Endothelial cell of umbilical vein (primary cell): ENCODE data around the gene DRC7. TPM values are rescaled to one million over a fixed set of nuclear protein-coding genes. Genes with fewer than 3 reads are reported as not detected.

Source experiments
- BruUV-seq: library from RNA; stranded (reverse); fragments of 400-500 nt; replicated peaks from 2 replicates; lab custom pipeline; 2021; lab: Mats Ljungman, UMichigan
- CTCF ChIA-PET: fragments of 300-600, 350-600 bp; sonication (Branson Sonifier 250); formaldehyde crosslinking; loops from one replicate; lab custom pipeline; 2021; ENCODE audit warnings: antibody characterized with exemption, inconsistent platforms; lab: Charles Lee
- POLR2A ChIA-PET: fragments of 300-600, 350-600 bp; sonication (Branson Sonifier 250); formaldehyde crosslinking; loops from one replicate; lab custom pipeline; 2021; ENCODE audit warnings: antibody characterized with exemption, inconsistent platforms; lab: Charles Lee
- DNase-seq: peaks from one replicate; pipeline ENCODE4 v3.0.0-alpha.2; 2011; ENCODE audit warnings: low read depth, low spot score
- FAIRE-seq: peaks from 2 replicates; lab custom pipeline; 2011; peaks lifted over from hg19 to GRCh38; lab: Jason Lieb, UNC
- H2AFZ ChIP-seq: 2 replicates; pipeline ENCODE4 v1.6.0; 2012; ENCODE audit warnings: low read depth, low read length, control low read depth, inconsistent platforms
- H3K27ac ChIP-seq: 2 replicates; pipeline ENCODE4 v1.5.1; 2011; ENCODE audit warnings: low read depth, mild to moderate bottlenecking, control low read depth, low read length, moderate library complexity; ENCODE audit not compliant: insufficient read depth
- H3K27me3 ChIP-seq, 2 experiments: 2 replicates each; pipeline versions ENCODE4 v1.6.0 to v1.6.1; 2011; ENCODE audit warnings: low read length in 2 of 2, mixed read lengths in 1 of 2; ENCODE audit not compliant: control insufficient read depth in 2 of 2, insufficient read depth in 2 of 2
- H3K36me3 ChIP-seq, 2 experiments: 2 replicates in 1 of 2; 3 replicates in 1 of 2; pipeline ENCODE4 v1.5.1; 2011; ENCODE audit warnings: low read length in 2 of 2, mild to moderate bottlenecking in 1 of 2, moderate library complexity in 1 of 2; ENCODE audit not compliant: control insufficient read depth in 2 of 2, insufficient read depth in 2 of 2; ENCODE audit errors: extremely low read depth in 1 of 2
- H3K4me1 ChIP-seq: 3 replicates; pipeline ENCODE4 v1.5.1; 2011; ENCODE audit warnings: mild to moderate bottlenecking, low read length; ENCODE audit not compliant: control insufficient read depth, insufficient read depth; ENCODE audit errors: extremely low read depth
- H3K4me2 ChIP-seq: 2 replicates; pipeline ENCODE4 v1.6.1; 2011; ENCODE audit warnings: low read length, control low read depth, mixed read lengths; ENCODE audit not compliant: insufficient read depth
- H3K4me3 ChIP-seq, 3 experiments: fragments of 200-600 bp in 1 of 3; sonication (generic), shearing (Covaris generic) in 1 of 3; replicated peaks in 1 of 3; 2 replicates each; pipeline ENCODE4 v1.5.1; 2011 to 2016; ENCODE audit warnings: control low read depth in 3 of 3, low read length in 3 of 3, mild to moderate bottlenecking in 2 of 3, inconsistent platforms in 1 of 3, low read depth in 1 of 3, moderate library complexity in 1 of 3; ENCODE audit not compliant: insufficient read depth in 1 of 3
- H3K79me2 ChIP-seq: 2 replicates; pipeline ENCODE4 v1.6.0; 2012; ENCODE audit warnings: low read length, inconsistent platforms; ENCODE audit not compliant: control insufficient read depth, insufficient read depth
- H3K9ac ChIP-seq: replicated peaks from 2 replicates; pipeline ENCODE3; 2011; ENCODE audit warnings: low read length, control low read depth; ENCODE audit not compliant: insufficient read depth; ENCODE audit errors: extremely low read depth
- H3K9me1 ChIP-seq: replicated peaks from 3 replicates; pipeline ENCODE4 v1.6.0; 2011; ENCODE audit warnings: mild to moderate bottlenecking, low read length; ENCODE audit not compliant: control insufficient read depth, insufficient read depth; ENCODE audit errors: extremely low read depth
- H3K9me3 ChIP-seq: replicated peaks from 2 replicates; pipeline ENCODE4 v1.5.1; 2012; ENCODE audit warnings: low read length, inconsistent platforms; ENCODE audit not compliant: control insufficient read depth, insufficient read depth
- H4K20me1 ChIP-seq: replicated peaks from 2 replicates; pipeline ENCODE3; 2011; ENCODE audit warnings: mild to moderate bottlenecking, low read length; ENCODE audit not compliant: control insufficient read depth, insufficient read depth; ENCODE audit errors: extremely low read depth
- EZH2 ChIP-seq: IDR thresholded peaks from 2 replicates; pipeline ENCODE4 v1.6.1; 2012; ENCODE audit warnings: borderline replicate concordance, low read depth, mild to moderate bottlenecking, moderate library complexity, low read length, inconsistent platforms; ENCODE audit not compliant: severe bottlenecking
- FOS ChIP-seq: IDR thresholded peaks from 2 replicates; pipeline ENCODE4 v1.6.1; 2011; ENCODE audit warnings: mild to moderate bottlenecking, low read length, moderate library complexity, borderline replicate concordance; ENCODE audit not compliant: insufficient read depth
- GATA2 ChIP-seq: IDR thresholded peaks from 2 replicates; pipeline ENCODE4 v1.7.0; 2011; ENCODE audit warnings: low read depth, mild to moderate bottlenecking, moderate library complexity, mixed read lengths, low read length; ENCODE audit not compliant: insufficient read length, insufficient read depth
- JUN ChIP-seq: IDR thresholded peaks from 2 replicates; pipeline ENCODE4 v1.6.1; 2011; ENCODE audit warnings: borderline replicate concordance, low read depth; ENCODE audit not compliant: insufficient read length, insufficient read depth
- MYC ChIP-seq: IDR thresholded peaks from one replicate; pipeline ENCODE4 v1.6.1; 2011; ENCODE audit warnings: mild to moderate bottlenecking, low read depth, low read length
- POLR2A ChIP-seq: IDR thresholded peaks from 2 replicates; pipeline ENCODE4 v1.6.1; 2012; ENCODE audit warnings: low read depth, mild to moderate bottlenecking, control low read depth, low read length
- POLR2AphosphoS5 ChIP-seq: IDR thresholded peaks from 2 replicates; pipeline ENCODE4 v1.6.1; 2012; ENCODE audit warnings: low read depth, mild to moderate bottlenecking, control low read depth, low read length, moderate library complexity; ENCODE audit not compliant: insufficient read depth
- dilution Hi-C: fragments of 300-500 bp; cut with MboI; formaldehyde crosslinking; loops from one replicate; pipeline ENCODE4 v1.15.0; 2019; ENCODE audit warnings: low sequenced_read_pairs; ENCODE audit not compliant: extremely low pct_ligation_motif_present
- intact Hi-C: fragments of 100-400 bp; cut with micrococcal nuclease; formaldehyde crosslinking; loops from one replicate; pipeline ENCODE4 v1.10.0; 2022
- polyA plus RNA-seq, 4 experiments: library from polyadenylated mRNA; depleted of rRNA in 3 of 4; stranded (reverse) in 3 of 4; unstranded in 1 of 4; fragments of >200 nt; gene quantifications; 2 replicates each; pipeline versions ENCODE4 v1.2.1 to v1.2.3, GENCODE V29; 2011 to 2012; ENCODE audit warnings: missing spikeins in 1 of 4
- total RNA-seq: library from RNA; stranded (reverse); gene quantifications from 2 replicates; pipeline ENCODE4 v1.2.3, GENCODE V29; 2021
- TF ChIP-seq, protein P1 (sequence below), 2 donors: IDR thresholded peaks; 1 replicate in 1 of 2; 2 replicates in 1 of 2; pipeline ENCODE4 v1.5.1; 2011; ENCODE audit warnings: low read length in 2 of 2, mild to moderate bottlenecking in 2 of 2, moderate library complexity in 2 of 2, control low read depth in 1 of 2, inconsistent platforms in 1 of 2, low read depth in 1 of 2; ENCODE audit not compliant: insufficient read depth in 1 of 2; ENCODE audit errors: extremely low read depth in 1 of 2
- TF ChIP-seq, protein P2 (sequence below): IDR thresholded peaks from 2 replicates; pipeline ENCODE4 v1.6.1; 2011; ENCODE audit not compliant: insufficient read depth, insufficient read length

DRC7 gene
- total and polyA plus RNA-seq, 2 donors (not counting 3 experiments of a cell fraction or from before 2014, with no cell fraction given), result 0.13 to 0.77 TPM

DNA sequence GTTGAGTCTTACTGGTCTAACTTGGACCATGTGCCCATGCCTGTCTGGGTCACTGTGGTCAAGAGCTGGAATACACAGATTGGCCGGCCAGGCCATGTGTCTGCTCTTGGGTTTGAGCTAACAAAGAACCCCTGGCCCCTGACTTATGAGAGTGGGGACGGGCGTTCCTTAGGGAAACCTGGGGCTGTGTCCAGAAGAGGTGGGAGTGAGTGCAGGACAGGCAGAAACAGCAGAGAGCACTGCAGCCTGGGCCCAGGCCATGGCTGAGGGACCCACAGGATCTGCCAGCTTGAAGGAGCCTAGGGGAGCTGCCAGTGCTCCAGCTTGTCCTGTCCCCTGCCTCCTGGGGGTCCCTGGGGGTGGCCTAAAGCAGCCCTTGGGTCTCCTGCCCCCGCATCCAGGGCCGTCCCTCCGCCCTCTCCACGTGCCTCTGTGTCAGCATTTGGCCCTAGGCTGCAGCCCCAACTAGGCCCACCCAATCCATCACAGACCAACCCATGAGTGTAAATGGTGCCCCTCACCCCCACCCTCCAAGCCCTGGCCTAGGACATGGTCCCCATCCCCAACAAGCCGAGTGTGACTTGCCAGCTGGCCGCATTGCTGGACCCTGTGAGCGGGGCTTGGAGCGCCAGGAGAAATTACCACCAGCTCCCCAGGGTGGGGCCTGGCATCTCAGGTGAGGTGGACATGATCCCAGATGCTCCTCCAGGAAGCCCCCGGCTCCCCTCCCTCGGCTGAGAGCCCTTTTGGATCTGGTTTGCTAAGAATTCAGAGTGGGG, 12.5 kb upstream of the DRC7 start:
- dilution Hi-C loops, result no loop called here

More for the DNA sequence above, 12.5 kb upstream of the DRC7 start:
- Histone ChIP-seq H3K4me3 (no peak overlapping the region), H3K4me2 (no peak overlapping the region), H3K27me3 (peaks cover 0 to 2% of the 10 kb centered on the region in 2 experiments), H3K9me1 (no peaks in the 10 kb centered on the region), H3K4me1 (peaks cover 7% of the 10 kb centered on the region), H3K79me2 (no peaks in the 10 kb centered on the region), H3K36me3 (no peaks in the 10 kb centered on the region), H3K27ac (no peak overlapping the region), H4K20me1 (no peaks in the 10 kb centered on the region), H3K9ac (no peak overlapping the region), H3K9me3 (no peaks in the 10 kb centered on the region), H2AFZ (no peak overlapping the region)
- BruUV-seq, result no TSS peak
- no peak for FAIRE-seq
- intact Hi-C loops, result no loop called here
- ChIA-PET POLR2A (no interaction called here), CTCF (interaction anchor here (1.9 kb wide), 1 partner anchor 10 kb away, joined by 5 read pairs; no protein-coding TSS in a partner anchor)
- TF ChIP-seq FOS (no peak), EZH2 (no peak), GATA2 (no peak), JUN (no peak), POLR2AphosphoS5 (no peak), POLR2A (no peak), MYC (no peak)
- TF ChIP-seq, protein P1, sequence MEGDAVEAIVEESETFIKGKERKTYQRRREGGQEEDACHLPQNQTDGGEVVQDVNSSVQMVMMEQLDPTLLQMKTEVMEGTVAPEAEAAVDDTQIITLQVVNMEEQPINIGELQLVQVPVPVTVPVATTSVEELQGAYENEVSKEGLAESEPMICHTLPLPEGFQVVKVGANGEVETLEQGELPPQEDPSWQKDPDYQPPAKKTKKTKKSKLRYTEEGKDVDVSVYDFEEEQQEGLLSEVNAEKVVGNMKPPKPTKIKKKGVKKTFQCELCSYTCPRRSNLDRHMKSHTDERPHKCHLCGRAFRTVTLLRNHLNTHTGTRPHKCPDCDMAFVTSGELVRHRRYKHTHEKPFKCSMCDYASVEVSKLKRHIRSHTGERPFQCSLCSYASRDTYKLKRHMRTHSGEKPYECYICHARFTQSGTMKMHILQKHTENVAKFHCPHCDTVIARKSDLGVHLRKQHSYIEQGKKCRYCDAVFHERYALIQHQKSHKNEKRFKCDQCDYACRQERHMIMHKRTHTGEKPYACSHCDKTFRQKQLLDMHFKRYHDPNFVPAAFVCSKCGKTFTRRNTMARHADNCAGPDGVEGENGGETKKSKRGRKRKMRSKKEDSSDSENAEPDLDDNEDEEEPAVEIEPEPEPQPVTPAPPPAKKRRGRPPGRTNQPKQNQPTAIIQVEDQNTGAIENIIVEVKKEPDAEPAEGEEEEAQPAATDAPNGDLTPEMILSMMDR (IDR thresholded peaks at IDR 0.05; ENCODE audit: extremely low read depth in 1 of 2, insufficient read depth in 1 of 2, low read depth in 1 of 2, low read length in 2 of 2), result no peak
- TF ChIP-seq, protein P2, sequence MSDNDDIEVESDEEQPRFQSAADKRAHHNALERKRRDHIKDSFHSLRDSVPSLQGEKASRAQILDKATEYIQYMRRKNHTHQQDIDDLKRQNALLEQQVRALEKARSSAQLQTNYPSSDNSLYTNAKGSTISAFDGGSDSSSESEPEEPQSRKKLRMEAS, result no peak
- DNase-seq, result no peak
